ENCODE measurements around the gene ZC3H12A.

DNA sequence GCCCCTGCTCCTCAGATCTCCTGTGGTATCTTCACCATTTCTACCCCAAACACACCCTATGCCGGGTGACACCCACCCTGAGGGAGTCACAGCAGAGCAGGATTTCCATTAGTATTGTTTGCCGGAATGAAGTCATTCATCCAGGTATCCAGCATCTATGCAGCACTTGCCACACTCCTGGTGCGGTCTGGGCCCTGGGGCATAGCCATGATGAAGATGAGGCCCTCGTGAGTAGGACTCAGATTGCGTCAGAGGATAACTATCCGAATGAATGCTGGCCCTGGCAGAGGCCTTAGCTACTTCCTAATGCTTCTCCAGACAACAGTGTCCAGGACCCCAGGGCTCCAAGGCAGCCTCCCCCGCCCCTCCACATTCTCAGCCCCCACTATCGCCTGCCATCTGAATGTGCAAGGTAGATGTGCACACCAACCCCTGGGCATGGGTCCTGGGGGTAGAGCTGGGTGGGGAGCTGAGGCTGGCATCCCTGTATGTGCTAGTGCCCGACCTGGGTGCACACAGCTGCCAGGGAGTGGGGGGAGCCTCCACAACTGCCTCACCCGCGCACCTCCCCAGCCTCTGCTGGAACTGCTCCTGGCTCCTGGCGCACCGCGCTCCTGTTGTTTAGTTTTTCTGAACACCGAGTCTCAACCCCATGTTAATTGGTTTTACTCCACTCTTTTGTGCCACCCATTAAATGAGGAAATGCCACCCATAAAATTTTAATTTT is 25.5 kb upstream of the ZC3H12A start:
- no peak for TF ChIP-seq POLR2A (IDR thresholded peaks at IDR 0.05)
- TF ChIP-seq, protein P1, sequence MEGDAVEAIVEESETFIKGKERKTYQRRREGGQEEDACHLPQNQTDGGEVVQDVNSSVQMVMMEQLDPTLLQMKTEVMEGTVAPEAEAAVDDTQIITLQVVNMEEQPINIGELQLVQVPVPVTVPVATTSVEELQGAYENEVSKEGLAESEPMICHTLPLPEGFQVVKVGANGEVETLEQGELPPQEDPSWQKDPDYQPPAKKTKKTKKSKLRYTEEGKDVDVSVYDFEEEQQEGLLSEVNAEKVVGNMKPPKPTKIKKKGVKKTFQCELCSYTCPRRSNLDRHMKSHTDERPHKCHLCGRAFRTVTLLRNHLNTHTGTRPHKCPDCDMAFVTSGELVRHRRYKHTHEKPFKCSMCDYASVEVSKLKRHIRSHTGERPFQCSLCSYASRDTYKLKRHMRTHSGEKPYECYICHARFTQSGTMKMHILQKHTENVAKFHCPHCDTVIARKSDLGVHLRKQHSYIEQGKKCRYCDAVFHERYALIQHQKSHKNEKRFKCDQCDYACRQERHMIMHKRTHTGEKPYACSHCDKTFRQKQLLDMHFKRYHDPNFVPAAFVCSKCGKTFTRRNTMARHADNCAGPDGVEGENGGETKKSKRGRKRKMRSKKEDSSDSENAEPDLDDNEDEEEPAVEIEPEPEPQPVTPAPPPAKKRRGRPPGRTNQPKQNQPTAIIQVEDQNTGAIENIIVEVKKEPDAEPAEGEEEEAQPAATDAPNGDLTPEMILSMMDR (IDR thresholded peaks at IDR 0.05), result no peak
- TF ChIP-seq POLR2AphosphoS5 (IDR thresholded peaks at IDR 0.05), result no peak
- TF ChIP-seq EP300 (IDR thresholded peaks at IDR 0.05; ENCODE audit: low read depth), result no peak

Measured in transverse colon (tissue), 4 donors.